Osteoblast (primary cell): ENCODE data around the gene POLD2. TPM values are rescaled to one million over a fixed set of nuclear protein-coding genes. Genes with fewer than 3 reads are reported as not detected.

Experiments
- DNase-seq: peaks from one replicate; pipeline ENCODE4 v3.0.0; 2011; ENCODE audit warnings: low spot score, mixed read lengths; ENCODE audit not compliant: insufficient read length; ENCODE audit errors: missing footprints
- H2AFZ ChIP-seq: 2 replicates; pipeline ENCODE4 v1.6.0; 2011; ENCODE audit warnings: mild to moderate bottlenecking, low read length
- H3K27ac ChIP-seq: 2 replicates; pipeline ENCODE4 v1.5.1; 2011; ENCODE audit warnings: mild to moderate bottlenecking, low read depth, low read length, moderate library complexity
- H3K27me3 ChIP-seq: 2 replicates; pipeline ENCODE4 v1.6.0; 2012; ENCODE audit warnings: mild to moderate bottlenecking, control low read depth, inconsistent platforms, low read length, moderate library complexity; ENCODE audit not compliant: insufficient read depth
- H3K36me3 ChIP-seq: 2 replicates; pipeline ENCODE4 v1.5.1; 2011; ENCODE audit warnings: mild to moderate bottlenecking, low read length, control low read depth, moderate library complexity; ENCODE audit not compliant: insufficient read depth
- H3K4me1 ChIP-seq: 2 replicates; pipeline ENCODE4 v1.5.1; 2011; ENCODE audit warnings: mild to moderate bottlenecking, low read length, control low read depth, moderate library complexity; ENCODE audit not compliant: insufficient read depth
- H3K4me2 ChIP-seq: 2 replicates; pipeline ENCODE4 v1.6.0; 2011; ENCODE audit warnings: mild to moderate bottlenecking, low read length; ENCODE audit not compliant: insufficient read depth
- H3K4me3 ChIP-seq: fragments of 200-600 bp; sonication (generic); 3 replicates; pipeline ENCODE4 v1.5.1; 2012; ENCODE audit warnings: mild to moderate bottlenecking, low read length, inconsistent platforms; ENCODE audit not compliant: insufficient read depth
- H3K79me2 ChIP-seq: 2 replicates; pipeline ENCODE4 v1.6.0; 2012; ENCODE audit warnings: mild to moderate bottlenecking, low read length, control low read depth, inconsistent platforms; ENCODE audit not compliant: insufficient read depth
- H3K9me3 ChIP-seq: 2 replicates; pipeline ENCODE4 v1.5.1; 2011; ENCODE audit warnings: low read depth, low read length, control low read depth
- H4K20me1 ChIP-seq: 2 replicates; pipeline ENCODE4 v1.6.0; 2012; ENCODE audit warnings: mild to moderate bottlenecking, low read length, control low read depth; ENCODE audit not compliant: insufficient read depth
- CTCF ChIP-seq: IDR thresholded peaks from 2 replicates; pipeline ENCODE4 v1.5.1; 2011; ENCODE audit warnings: mild to moderate bottlenecking, low read depth, low read length, moderate library complexity; ENCODE audit errors: extremely low read depth
- total RNA-seq: library from RNA; depleted of rRNA; stranded (reverse); fragments of >200 nt; gene quantifications from 2 replicates; pipeline ENCODE4 v1.2.3, GENCODE V29; 2012

The POLD2 gene
- total RNA-seq, 1 donor: 80.3 TPM

- H2AFZ ChIP-seq: peak overlapping the region; percentile 83
- H3K4me2 ChIP-seq: no peak overlapping the region
- peak; percentile 96 for DNase-seq
- H3K4me1 ChIP-seq: peaks cover 43% of the 10 kb centered on the region
- H3K79me2 ChIP-seq: peaks cover 12% of the 10 kb centered on the region
- H3K27ac ChIP-seq: peak overlapping the region; percentile 95
- no peak for TF ChIP-seq CTCF
- H3K9me3 ChIP-seq: no peaks in the 10 kb centered on the region
- H3K4me3 ChIP-seq: no peak overlapping the region
- H3K27me3 ChIP-seq: no peaks in the 10 kb centered on the region
- H3K36me3 ChIP-seq: no peaks in the 10 kb centered on the region
- peaks cover 3% of the 10 kb centered on the region for H4K20me1 ChIP-seq
Observed at GRCh38 chr7:44100458-44101302, 22.7 kb downstream of the POLD2 start.

- Histone ChIP-seq H3K4me2 (no peak overlapping the region), H4K20me1 (no peaks in the 10 kb centered on the region), H3K4me1 (peaks cover 36% of the 10 kb centered on the region), H2AFZ (peak overlapping the region; percentile 1), H3K9me3 (no peaks in the 10 kb centered on the region), H3K79me2 (peaks cover 2% of the 10 kb centered on the region), H3K27me3 (no peaks in the 10 kb centered on the region), H3K27ac (peak overlapping the region; percentile 95), H3K36me3 (no peaks in the 10 kb centered on the region), H3K4me3 (no peak overlapping the region)
- no peak for DNase-seq
- no peak for TF ChIP-seq CTCF
Observed at GRCh38 chr7:44099669-44100068, 23.7 kb downstream of the POLD2 start.

GRCh38 chr7:44098092-44099068 lies 25.0 kb downstream of the POLD2 start:
- Histone ChIP-seq H3K27ac (no peak overlapping the region), H3K36me3 (no peaks in the 10 kb centered on the region), H3K79me2 (no peaks in the 10 kb centered on the region), H3K27me3 (no peaks in the 10 kb centered on the region), H3K9me3 (no peaks in the 10 kb centered on the region), H2AFZ (no peak overlapping the region), H4K20me1 (no peaks in the 10 kb centered on the region), H3K4me2 (no peak overlapping the region), H3K4me3 (no peak overlapping the region), H3K4me1 (peaks cover 33% of the 10 kb centered on the region)
- TF ChIP-seq CTCF: no peak
- no peak for DNase-seq
